ENCODE measurements around the gene CAMK4.

The CAMK4 gene

DNA sequence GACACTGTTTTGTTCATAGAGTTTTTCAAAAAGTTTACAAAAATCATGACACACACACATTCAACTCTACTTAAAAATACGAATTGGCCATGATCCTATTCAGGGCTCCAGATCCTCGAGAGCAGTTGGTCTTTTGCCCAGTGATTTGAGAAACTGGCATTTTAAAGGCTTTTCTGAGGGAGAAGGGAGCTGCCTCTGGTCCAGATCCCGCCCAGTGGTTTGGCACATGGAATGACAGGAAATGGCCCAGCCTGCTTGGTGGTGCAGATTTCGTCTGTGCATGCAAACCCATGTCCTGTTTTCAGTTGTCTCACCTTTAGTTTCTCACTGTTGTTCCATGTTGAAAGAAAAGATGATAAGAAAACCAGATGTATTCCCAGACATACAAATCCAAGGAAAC, 3.6 kb downstream of the CAMK4 start:
- DNase-seq (ENCODE audit: low read depth), result peak; percentile 60

DNA sequence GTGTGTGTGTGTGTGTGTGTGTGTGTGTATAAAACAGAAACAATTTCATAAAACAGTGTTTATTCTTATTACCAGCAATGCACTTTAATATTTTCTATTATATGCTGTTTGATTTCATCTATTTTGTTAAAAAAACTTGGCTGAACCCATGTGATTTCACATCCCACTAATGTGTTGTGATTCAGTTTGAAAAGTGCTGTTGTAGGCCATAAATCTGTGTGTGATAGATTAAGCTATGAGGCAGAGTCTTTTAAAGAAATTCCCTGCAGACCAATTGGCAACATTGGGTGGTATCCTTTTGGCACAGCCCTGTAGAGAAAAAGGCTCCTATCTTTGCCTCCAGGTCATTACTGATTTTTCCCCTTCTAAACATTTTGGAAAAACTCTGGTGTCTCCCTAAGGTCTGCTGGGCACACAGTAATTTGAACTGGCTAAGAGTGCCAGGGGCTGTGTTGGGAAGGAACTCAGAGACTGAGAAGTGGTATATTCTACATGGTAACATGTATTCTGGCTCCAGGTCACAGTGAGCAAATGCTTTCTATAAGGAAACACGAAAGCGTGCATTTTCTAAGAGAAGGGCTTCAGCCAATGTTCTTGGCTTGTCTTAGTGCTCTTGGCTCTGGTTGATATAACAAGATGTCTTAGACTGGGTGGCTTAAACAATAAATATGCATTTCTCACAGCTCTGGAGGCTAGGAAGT, 4.5 kb downstream of the CAMK4 start:
- H3K4me3 ChIP-seq (ENCODE audit: control insufficient read depth, low read depth, low read length), result no peak overlapping the region
- DNase-seq (ENCODE audit: low read depth), result no peak
- TF ChIP-seq, protein P1, sequence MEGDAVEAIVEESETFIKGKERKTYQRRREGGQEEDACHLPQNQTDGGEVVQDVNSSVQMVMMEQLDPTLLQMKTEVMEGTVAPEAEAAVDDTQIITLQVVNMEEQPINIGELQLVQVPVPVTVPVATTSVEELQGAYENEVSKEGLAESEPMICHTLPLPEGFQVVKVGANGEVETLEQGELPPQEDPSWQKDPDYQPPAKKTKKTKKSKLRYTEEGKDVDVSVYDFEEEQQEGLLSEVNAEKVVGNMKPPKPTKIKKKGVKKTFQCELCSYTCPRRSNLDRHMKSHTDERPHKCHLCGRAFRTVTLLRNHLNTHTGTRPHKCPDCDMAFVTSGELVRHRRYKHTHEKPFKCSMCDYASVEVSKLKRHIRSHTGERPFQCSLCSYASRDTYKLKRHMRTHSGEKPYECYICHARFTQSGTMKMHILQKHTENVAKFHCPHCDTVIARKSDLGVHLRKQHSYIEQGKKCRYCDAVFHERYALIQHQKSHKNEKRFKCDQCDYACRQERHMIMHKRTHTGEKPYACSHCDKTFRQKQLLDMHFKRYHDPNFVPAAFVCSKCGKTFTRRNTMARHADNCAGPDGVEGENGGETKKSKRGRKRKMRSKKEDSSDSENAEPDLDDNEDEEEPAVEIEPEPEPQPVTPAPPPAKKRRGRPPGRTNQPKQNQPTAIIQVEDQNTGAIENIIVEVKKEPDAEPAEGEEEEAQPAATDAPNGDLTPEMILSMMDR (IDR thresholded peaks at IDR 0.05; ENCODE audit: control insufficient read depth, insufficient read depth, low read depth, low read length, missing control alignments), result no peak

More for the DNA sequence above, 3.6 kb downstream of the CAMK4 start:
- no peak overlapping the region for H3K4me3 ChIP-seq (ENCODE audit: control insufficient read depth, low read depth, low read length)
- TF ChIP-seq, protein P1 (IDR thresholded peaks at IDR 0.05; ENCODE audit: control insufficient read depth, insufficient read depth, low read depth, low read length, missing control alignments), result no peak

DNA sequence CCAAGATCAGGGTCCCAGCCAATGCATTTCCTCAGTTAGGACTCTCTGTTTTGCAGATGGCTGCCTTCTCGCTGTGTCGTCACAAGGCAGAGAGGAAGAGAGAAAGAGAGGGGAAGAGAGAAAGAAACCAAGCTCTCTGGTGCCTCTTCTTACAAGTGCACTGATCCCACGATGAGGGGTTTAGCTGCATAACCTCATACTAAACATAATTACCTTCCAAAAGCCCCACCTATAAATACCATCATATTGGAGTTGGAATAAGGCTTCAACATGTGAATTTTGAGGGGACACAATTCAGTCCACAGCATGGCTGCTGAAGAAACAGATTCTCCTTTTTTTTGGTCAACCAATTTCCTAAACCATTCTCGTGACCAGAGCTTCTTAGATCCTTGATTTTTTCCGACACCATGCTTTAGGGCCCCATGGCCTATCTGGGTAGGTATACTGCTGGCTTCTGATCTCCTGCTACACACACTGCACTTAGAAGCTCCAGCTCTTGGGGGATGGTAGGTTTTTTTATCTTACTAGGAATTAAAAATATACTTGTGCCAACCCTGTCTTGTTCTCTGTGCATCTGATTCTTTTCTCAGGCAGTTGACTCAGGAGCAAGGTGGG, 5.1 kb downstream of the CAMK4 start:
- DNase-seq (ENCODE audit: low read depth), result no peak
- H3K4me3 ChIP-seq (ENCODE audit: control insufficient read depth, low read depth, low read length), result no peak overlapping the region
- TF ChIP-seq, protein P1 (IDR thresholded peaks at IDR 0.05; ENCODE audit: control insufficient read depth, insufficient read depth, low read depth, low read length, missing control alignments), result no peak

DNA sequence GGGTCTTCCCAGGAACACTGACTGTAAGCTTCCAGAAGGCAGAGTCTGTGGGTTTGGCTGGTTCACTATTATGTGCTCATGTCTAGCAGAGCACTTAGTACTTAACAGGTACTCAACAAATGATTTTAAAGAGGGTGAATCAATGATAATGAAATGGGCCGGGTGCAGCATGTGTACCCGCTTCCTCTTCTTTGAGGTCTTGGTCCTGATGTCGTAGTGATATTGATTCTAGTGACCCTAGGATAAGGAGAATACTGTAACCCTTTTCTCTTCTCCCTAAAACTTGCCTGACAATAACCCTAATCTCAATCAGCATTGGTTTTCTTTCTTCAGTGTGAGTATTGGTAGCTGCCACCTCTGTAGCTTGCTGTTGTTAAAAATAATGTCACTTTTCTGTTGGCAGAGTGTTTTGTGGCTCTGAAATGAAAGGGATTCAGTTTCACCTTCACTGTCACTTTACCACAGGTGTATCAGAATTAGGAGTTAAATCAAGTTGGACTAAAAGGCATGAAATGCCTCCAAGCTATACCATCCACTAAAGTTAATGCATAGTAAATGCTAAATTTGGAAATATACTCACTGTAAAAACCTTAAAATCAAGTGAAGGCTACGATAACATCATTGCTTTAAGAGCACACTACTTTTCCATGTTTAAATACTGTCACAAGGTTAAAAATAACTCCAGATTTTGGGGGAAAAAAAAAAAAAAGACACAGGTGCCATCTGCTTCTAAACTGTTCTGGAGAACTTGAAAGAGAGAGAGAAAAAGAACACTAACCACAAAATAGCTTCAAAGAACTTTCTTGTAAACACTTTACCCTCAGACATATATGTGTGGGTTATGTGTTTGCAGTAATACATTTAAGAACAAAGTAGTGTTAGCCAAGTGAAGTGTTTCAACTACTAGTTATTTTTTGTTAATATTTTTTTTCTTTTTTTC, 6.0 kb downstream of the CAMK4 start:
- no peak overlapping the region for H3K4me3 ChIP-seq (ENCODE audit: control insufficient read depth, low read depth, low read length)
- DNase-seq (ENCODE audit: low read depth), result no peak

DNA sequence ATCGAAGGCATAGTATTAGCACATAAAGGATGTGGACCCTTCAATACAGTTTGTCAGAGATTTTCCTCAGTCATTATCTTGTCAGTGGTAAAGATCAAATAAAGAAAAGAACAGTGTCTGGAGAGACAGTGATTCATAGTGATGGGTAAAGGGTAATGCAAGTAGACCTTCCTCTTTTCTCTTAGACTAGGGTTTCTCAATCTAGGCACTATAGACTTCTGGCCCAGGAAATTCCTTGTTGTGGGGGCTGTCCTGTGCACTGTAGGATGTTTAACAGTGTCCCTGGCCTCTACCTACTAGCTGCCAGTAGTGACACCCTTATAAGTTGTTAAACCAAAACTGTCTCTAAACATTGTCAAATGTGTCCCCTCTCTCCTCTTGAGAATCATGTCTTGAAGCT, 6.9 kb downstream of the CAMK4 start:
- DNase-seq (ENCODE audit: low read depth), result no peak
- no peak overlapping the region for H3K4me3 ChIP-seq (ENCODE audit: control insufficient read depth, low read depth, low read length)
- TF ChIP-seq, protein P1 (IDR thresholded peaks at IDR 0.05; ENCODE audit: control insufficient read depth, insufficient read depth, low read depth, low read length, missing control alignments), result no peak

More for the DNA sequence above, 6.0 kb downstream of the CAMK4 start:
- TF ChIP-seq, protein P1 (IDR thresholded peaks at IDR 0.05; ENCODE audit: control insufficient read depth, insufficient read depth, low read depth, low read length, missing control alignments), result no peak

DNA sequence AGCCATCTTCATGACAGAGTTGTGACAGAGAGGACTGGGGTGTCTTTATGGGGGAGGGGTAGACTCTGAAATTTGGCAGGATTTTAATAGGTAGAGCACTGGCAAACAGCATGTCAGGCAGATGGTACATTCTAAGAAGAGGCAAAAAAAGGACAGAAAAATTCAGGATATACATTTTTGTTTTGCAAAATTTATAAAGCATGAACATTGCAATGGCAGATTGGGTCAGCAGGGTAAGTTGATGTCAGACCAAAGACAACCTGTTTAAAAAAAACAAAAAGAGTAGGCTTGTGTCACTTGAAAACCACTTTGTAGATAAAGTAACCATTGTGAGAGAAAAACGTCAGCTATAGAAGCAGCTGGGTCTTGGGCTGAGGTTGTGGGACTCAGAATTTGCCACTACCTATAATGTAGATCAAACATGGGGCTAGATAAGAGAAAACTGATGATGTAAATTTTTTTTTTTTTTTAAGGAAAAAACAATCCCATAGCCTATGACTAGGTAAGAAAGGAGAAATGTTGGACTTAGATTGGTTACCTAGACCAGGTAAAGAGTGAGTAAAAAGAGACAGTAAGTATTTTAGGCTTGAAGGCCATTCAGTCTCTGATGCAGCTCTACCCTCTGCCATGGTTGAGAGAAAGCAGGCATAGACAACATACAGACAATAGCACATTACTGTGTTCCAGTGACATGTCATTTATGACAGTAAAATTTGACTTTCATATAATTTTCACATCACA, 8.3 kb downstream of the CAMK4 start:
- no peak for DNase-seq (ENCODE audit: low read depth)
- no peak overlapping the region for H3K4me3 ChIP-seq (ENCODE audit: control insufficient read depth, low read depth, low read length)
- TF ChIP-seq, protein P1 (IDR thresholded peaks at IDR 0.05; ENCODE audit: control insufficient read depth, insufficient read depth, low read depth, low read length, missing control alignments), result no peak
